Regular cardiac myocyte (primary cell): ENCODE data around the gene SLC16A11. TPM values are rescaled to one million over a fixed set of nuclear protein-coding genes. Genes with fewer than 3 reads are reported as not detected.

Experiments used
- total RNA-seq: library from RNA; depleted of rRNA; stranded (reverse); fragments of >200 nt; gene quantifications from 2 replicates; pipeline ENCODE4 v1.2.3, GENCODE V29; 2014

SLC16A11 gene
- 0.85 TPM in 1 of 2 replicates, not detected in the other for total RNA-seq

DNA sequence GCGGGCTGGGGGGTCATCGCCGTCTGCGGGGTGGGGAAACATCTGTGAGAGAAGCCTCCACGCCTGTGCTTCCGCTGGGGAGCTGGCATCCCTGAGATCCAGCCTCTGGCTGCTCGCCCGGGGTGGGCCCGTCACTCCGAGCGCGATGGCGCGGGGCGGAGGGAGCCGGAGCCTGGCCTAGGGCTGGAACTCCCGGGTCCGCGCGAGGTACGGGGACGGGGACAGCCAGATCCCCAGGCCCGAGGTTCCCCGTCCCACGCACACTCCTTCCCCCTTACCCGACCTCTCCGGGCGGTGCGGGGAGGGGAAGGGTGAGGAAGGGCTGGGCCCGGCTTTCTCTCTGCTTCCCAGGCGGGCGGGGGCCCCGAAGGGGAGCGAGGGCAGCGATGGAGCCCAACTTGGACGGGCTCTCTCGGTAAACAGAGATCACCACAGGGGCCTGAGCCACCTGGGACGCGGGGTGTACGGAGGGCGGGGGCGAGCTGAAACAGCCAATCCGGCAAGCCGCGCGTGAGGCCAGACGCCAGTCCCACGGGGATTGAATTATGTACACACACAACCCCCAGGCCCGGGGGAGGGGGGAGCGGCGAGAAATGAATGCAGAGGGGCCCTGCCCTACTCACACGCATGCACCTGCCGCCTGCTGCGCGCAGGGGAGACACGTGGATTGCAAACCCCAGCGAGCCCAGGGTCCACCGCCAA is at the start of gene SLC16A11:
SLC16A11 (minus strand) TSS at position 596 of the 702 bp plus-strand sequence; CDS start at position 17, 579 bp downstream.

DNA sequence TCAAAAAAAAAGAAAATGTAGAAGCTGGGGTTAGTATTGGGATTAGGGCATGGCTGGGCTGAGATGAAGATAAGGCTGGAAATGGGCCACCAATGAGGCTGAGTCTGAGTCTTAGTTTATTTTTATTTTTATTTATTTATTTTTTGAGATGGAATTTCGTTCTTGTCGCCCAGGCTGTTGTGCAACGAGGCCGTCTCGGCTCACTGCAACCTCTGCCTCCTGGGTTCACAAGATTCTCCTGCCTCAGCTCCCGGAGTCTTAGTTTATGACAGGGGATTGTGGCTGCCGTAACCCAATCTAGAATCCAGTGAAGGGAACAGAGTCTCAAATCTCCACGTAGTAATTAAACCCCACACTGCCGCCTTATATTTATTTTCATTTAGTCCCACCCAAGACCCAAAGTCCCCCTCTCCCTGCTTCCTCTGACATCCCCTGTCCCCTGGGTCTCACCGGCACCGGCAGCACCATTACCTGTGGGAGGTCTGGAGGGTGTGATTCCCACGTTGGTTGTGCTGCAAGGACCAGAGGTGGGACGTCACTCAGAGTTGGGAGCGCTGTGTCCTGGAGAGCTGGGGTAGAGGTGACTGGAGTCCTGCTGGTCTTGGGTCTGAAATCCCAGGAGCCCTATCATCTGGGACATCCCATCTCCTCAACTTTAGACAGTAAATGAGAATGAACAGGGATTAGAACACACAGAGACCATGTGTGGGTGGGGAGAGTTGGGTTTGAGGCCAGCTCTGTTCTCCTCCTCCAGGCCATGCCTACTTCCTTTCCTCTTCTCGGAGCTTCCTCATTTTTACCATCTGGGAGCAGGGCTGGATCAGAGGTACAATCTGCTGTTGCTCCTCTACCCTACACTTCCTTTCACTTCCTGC is 35.9 kb upstream of the SLC16A11 start, which contains the start of gene CLEC10A:
CLEC10A (minus strand) TSS at position 671 of the 875 bp plus-strand sequence. CDS start 1,439 bp downstream, outside the sequence.

GRCh38 chr17:7035591-7036368 is 8.1 kb downstream of the SLC16A11 start, which contains the start of gene SLC16A13:
SLC16A13 (plus strand) TSS chr17:7036015; CDS start chr17:7036383, 368 bp downstream.

GRCh38 chr17:7022781-7023571 is 20.9 kb downstream of the SLC16A11 start, which contains the start of gene BCL6B:
BCL6B (plus strand) TSS chr17:7023050; CDS start chr17:7023672, 622 bp downstream.

DNA sequence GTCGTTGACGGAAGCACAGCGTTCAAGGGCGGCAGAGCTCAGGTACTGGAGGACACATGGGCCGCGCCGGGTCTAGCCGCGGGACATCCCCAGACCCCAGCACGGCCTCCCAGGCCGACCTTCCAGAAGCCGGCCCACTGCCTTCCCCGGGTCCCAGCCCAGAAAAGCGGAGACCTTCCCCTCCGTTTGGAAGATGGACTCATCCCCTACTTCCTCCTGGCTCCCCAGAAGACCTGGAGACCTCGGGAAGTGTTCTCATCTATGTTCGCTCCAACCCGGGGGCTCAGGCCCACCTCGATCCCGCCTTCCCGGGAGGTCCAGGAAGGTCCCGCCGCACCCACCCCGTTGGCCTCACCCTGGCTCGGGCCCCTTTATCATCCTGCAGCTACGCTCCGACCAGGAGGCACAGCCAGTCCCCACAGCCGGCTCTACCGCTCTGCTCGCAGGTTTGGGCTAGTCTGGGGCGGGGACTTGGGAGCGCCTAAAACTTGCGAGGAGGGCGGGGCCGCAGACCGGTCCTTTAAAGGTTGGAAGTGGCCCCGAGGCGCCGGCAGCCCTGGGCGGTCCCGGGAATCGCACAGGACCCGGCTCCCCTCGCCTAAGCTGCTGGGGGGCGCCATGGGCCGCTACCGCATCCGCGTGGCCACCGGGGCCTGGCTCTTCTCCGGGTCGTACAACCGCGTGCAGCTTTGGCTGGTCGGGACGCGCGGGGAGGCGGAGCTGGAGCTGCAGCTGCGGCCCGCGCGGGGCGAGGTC is 48.2 kb downstream of the SLC16A11 start, which contains the start of gene ALOX12:
ALOX12 (plus strand) TSS at position 550 of the 756 bp plus-strand sequence; CDS start at position 619, 69 bp downstream.

Other genes starting within 250 kb of the SLC16A11 start
- gene TEKT1, start 212.4 kb downstream of the SLC16A11 start, total RNA-seq, result not detected in 2 replicates
- not detected in 2 replicates for gene ALOX12, start 48.0 kb downstream of the SLC16A11 start, total RNA-seq
- 19.7 and 20.6 TPM in 2 replicates for gene RNASEK, start 31.5 kb downstream of the SLC16A11 start, total RNA-seq
- gene BCL6B, start 21.0 kb downstream of the SLC16A11 start, total RNA-seq, result 0.19 and 0.56 TPM in 2 replicates
- 0.28 and 1.2 TPM in 2 replicates for gene SLC16A13, start 8.1 kb downstream of the SLC16A11 start, total RNA-seq
- gene CLEC10A, start 36.2 kb upstream of the SLC16A11 start, total RNA-seq, result not detected in 2 replicates
- not detected in 2 replicates for gene ASGR2, start 70.7 kb upstream of the SLC16A11 start, total RNA-seq
- 0.56 and 0.58 TPM in 2 replicates for gene ASGR1, start 135.3 kb upstream of the SLC16A11 start, total RNA-seq
- 12.7 and 16.3 TPM in 2 replicates for gene DLG4, start 175.7 kb upstream of the SLC16A11 start, total RNA-seq
- gene ACADVL, start 175.8 kb upstream of the SLC16A11 start, total RNA-seq, result 261 and 425 TPM in 2 replicates
- gene DVL2, start 190.4 kb upstream of the SLC16A11 start, total RNA-seq, result 49.8 and 59.5 TPM in 2 replicates
- gene PHF23, start 195.4 kb upstream of the SLC16A11 start, total RNA-seq, result 40.0 and 40.8 TPM in 2 replicates
- 118 and 275 TPM in 2 replicates for gene GABARAP, start 198.4 kb upstream of the SLC16A11 start, total RNA-seq
- gene CTDNEP1, start 207.6 kb upstream of the SLC16A11 start, total RNA-seq, result 14.4 and 19.9 TPM in 2 replicates
- 22.0 and 57.3 TPM in 2 replicates for gene ELP5, start 208.1 kb upstream of the SLC16A11 start, total RNA-seq
- 0.19 and 1.7 TPM in 2 replicates for gene CLDN7, start 218.4 kb upstream of the SLC16A11 start, total RNA-seq
- under 0.01 and 0.28 TPM in 2 replicates for gene SLC2A4, start 237.6 kb upstream of the SLC16A11 start, total RNA-seq